ENCODE results near the gene TMEM151A.

Gene TMEM151A

DNA sequence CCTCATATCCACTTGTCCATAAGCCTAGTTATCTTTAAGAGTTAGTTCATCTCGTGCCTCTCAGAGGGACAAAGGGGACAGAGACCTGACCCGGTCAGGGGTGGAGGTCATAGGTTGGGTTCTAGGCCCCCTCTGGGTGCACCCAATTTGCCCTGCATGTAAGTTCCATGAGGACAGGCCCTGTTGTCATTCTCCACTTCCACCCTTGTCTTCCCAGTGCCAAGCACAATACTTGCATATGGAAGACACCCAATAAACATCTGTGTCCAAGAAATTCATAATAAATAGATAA lies 1.4 kb upstream of the TMEM151A start:
- TF ChIP-seq, protein P1, sequence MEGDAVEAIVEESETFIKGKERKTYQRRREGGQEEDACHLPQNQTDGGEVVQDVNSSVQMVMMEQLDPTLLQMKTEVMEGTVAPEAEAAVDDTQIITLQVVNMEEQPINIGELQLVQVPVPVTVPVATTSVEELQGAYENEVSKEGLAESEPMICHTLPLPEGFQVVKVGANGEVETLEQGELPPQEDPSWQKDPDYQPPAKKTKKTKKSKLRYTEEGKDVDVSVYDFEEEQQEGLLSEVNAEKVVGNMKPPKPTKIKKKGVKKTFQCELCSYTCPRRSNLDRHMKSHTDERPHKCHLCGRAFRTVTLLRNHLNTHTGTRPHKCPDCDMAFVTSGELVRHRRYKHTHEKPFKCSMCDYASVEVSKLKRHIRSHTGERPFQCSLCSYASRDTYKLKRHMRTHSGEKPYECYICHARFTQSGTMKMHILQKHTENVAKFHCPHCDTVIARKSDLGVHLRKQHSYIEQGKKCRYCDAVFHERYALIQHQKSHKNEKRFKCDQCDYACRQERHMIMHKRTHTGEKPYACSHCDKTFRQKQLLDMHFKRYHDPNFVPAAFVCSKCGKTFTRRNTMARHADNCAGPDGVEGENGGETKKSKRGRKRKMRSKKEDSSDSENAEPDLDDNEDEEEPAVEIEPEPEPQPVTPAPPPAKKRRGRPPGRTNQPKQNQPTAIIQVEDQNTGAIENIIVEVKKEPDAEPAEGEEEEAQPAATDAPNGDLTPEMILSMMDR (IDR thresholded peaks at IDR 0.05; ENCODE audit: borderline replicate concordance, insufficient read depth, low read depth, low read length): no peak
- no peak overlapping the region for H3K4me3 ChIP-seq (ENCODE audit: low read depth, low read length)

DNA sequence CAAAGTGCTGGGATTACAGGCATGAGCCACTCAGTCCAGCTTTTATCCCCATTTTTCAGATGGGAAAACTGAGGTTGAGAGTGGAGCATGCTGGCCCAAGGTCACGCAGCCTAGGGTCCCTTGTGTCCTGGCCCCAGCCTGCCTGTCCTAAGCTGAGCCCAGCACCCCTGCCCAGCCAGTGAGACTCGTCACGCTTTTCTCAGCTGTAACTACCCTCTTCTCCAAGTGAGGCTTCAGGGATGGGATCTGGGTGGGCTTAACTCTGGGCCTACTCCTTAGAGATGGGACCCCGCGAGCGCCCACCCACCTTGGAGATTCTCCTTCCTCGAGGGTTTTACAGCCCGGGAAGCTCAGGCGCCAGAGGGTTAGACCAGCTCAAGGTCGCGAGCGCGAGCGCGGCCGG lies 390 bp upstream of the TMEM151A start:
- TF ChIP-seq, protein P1 (IDR thresholded peaks at IDR 0.05; ENCODE audit: borderline replicate concordance, insufficient read depth, low read depth, low read length): no peak
- H3K4me3 ChIP-seq (ENCODE audit: low read depth, low read length): no peak overlapping the region

DNA sequence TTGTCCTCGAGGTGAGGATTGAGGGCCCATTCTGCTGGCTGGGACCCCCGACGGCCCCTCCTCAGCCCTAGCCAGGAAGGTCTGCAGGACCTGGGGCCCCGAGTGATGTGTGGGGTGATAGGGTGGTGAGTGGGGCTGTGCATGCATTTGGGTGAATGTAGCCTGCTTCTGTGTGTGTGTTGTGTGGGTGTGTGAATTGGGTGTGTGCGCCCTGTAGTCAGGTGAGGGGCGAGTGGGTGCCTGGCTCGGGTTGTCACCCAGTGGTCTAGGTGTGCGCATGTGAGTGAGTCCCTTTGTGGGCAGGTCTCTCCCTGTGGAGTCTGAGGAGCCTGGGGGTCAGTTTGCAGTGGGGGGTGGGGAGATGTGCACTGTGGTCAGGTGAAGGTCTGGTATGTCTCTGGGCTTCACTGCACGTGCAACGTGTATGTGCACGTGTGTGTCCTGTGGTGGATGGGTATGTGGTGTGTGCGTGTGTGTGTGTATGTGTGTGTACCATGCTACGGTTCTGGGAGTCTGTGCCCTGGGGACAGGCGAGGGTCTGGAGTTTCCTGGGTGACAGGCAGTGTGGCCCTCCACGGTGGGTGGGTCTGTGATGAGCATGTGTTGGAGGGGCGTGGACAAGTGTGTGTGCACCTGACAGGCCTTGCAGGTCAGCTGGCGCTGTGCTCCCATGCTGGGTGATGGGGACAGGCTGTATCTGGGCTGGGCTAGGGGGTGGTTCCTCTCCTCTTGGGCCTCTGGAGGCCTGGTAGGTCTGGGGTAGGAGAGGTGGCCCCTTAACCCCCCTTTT lies 1.0 kb downstream of the TMEM151A start:
- TF ChIP-seq, protein P1 (IDR thresholded peaks at IDR 0.05; ENCODE audit: borderline replicate concordance, insufficient read depth, low read depth, low read length): no peak
- H3K4me3 ChIP-seq (ENCODE audit: low read depth, low read length): no peak overlapping the region

DNA sequence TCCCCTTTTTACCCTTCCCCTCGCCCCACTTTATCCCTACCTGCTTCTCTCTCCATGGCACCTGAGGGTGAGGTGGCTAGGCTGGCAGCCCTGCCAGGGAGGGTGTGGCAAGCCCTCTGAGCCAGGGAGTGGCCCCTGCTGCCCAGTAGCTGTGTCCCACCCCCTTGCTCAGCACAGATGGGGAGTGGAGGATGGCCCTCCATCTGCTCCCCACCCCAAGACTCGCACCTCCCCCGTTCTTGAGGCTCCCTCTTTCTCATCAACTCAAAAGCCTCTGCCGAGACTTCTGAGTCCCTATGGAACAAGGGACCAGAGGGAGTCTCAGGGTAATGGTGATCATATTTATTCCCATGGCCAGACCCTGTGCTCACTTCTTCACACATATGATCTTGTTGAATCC lies 1.7 kb downstream of the TMEM151A start:
- no peak overlapping the region for H3K4me3 ChIP-seq (ENCODE audit: low read depth, low read length)
- TF ChIP-seq, protein P1 (IDR thresholded peaks at IDR 0.05; ENCODE audit: borderline replicate concordance, insufficient read depth, low read depth, low read length): no peak

DNA sequence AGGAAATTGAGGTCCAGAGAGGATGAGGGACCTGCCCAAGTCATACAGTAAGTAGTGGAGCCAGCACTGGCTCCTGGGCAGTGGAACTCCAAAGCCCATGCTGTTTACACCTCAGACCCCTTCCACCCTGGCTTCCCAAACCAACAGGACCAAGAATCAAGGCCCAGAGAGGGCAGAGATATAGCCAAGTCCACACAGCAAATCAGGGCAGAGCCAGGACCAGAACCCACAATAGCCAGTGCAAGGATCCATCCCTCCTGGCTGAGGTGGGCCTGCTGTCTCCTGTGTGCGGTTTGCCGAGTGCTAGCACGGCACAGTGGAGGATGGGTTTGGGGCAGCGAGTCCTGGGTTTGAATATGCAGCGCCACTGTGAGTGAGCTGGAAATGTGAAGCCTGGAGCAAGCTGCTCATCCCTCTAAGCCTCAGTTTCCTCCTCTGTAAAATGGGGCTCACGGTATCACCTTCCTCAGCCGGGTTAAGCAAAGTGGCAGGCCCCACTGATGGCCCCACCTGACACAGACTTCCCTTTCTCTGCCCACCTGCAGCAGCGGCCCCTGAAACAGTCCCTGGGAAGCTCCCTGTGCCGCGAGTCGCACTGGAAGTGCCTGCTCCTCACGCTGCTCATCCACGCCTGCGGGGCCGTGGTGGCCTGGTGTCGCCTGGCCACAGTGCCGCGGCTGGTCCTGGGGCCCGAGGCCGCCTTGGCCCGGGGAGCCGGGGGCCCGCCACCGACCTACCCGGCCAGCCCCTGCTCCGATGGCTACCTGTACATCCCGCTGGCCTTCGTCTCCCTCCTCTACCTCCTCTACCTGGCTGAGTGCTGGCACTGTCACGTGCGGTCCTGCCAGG lies 2.3 kb downstream of the TMEM151A start:
- H3K4me3 ChIP-seq (ENCODE audit: low read depth, low read length): no peak overlapping the region
- TF ChIP-seq, protein P1 (IDR thresholded peaks at IDR 0.05; ENCODE audit: borderline replicate concordance, insufficient read depth, low read depth, low read length): no peak

DNA sequence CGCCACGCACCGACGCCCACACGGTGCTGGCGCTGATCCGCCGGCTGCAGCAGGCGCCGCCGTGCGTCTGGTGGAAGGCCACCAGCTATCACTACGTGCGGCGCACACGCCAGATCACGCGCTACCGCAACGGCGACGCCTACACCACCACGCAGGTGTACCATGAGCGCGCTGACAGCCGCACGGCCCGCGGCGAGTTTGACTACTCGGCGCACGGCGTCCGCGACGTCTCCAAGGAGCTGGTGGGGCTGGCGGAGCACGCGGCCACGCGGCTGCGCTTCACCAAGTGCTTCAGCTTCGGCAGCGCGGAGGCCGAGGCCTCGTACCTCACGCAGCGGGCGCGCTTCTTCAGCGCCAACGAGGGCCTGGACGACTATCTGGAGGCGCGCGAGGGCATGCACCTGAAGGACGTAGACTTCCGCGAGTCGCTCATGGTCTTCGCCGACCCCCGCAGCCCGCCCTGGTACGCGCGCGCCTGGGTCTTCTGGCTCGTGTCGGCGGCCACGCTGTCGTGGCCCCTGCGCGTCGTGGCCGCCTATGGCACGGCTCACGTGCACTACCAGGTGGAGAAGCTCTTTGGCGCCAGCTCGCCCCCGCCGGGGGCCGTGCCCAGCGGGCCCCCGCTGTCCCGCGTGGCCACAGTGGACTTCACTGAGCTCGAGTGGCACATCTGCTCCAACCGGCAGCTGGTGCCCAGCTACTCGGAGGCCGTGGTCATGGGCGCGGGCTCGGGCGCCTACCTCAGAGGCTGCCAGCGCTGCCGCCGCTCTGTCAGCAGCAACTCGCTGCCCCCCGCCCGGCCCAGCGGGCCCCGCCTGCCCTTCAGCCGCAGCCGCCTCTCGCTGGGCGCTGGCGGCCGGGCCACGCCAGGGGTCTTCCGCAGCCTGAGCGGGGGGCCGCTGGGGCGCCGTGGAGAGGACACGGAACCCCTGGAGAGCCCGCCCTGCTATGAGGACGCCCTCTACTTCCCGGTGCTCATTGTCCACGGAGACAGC lies 3.2 kb downstream of the TMEM151A start:
- TF ChIP-seq, protein P1 (IDR thresholded peaks at IDR 0.05; ENCODE audit: borderline replicate concordance, insufficient read depth, low read depth, low read length): no peak
- H3K4me3 ChIP-seq (ENCODE audit: low read depth, low read length): no peak overlapping the region

Data from GM12875 (cell line).